ENCODE results near the gene NR2F1. TPM values are rescaled to one million over a fixed set of nuclear protein-coding genes. Genes with fewer than 3 reads are reported as not detected.

NR2F1 gene
- total RNA-seq, 1 experiment from 2014 or later, result not detected

DNA sequence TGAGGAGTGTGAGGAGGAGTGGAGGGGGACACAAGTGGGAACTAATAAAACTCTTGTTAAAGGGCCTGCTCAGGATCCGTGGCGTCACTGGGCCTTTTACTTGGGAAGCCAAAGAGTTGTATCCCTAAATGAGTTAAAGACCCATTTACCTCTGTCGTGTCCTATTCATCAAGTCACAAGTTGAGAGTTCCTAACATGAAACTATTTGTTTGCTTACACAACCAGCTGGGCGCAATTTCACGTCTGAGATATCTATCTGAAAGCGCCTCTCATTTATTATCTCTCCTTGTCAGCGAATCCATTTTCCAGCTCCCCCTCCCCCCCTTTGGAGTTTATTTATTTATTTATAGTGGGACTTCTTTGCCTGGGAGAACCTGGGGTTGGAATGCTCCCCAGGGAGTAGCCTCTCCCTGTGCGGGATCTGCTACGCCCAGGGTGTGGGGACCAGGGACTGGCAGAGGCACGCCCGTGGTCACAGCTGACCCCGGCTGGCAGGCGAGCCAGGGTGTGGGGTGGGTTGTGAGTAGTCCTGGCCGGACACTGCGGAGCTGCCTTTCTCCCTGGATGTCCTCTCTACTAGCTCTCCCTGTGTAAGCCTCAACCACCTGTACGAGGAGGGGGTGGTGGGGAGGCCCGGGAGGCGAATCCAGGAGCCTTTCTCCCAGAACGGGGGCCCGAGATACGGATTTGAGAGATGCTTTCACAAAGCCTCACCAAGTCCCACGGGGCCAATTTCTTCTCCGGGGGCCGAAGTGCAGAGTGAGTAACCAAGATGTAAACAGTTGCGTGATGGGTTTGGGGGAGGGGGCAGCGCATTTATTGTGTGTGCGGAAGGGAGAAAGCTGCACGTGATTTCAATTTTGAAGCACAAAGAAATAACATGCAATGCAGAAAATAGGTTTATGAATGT lies 15.3 kb downstream of the NR2F1 start:
- no CpG with 5 or more reads among the region's 28 CpGs for WGBS (ENCODE audit: extremely low coverage, insufficient read length, low lambda C conversion rate)
- H3K79me1 ChIP-seq (ENCODE audit: insufficient read depth, low read depth, low read length, poor library complexity, severe bottlenecking), result no peaks in the 10 kb centered on the region
- H3K27ac ChIP-seq (ENCODE audit: insufficient read length, low read depth, low read length), result no peak overlapping the region
- Mint-ChIP-seq H3K27ac (no peak overlapping the region), H3K4me3 (no peak overlapping the region), H3K9me3 (peaks cover 2 to 4% of the 10 kb centered on the region in 2 experiments; a peak in 2 of 5 replicates), H3K27me3 (ENCODE audit: low read depth) (no peaks in the 10 kb centered on the region), H3K36me3 (ENCODE audit: insufficient read depth in 1 of 3, low read depth in 3 of 3) (no peaks in the 10 kb centered on the region; a peak in 2 of 7 replicates), H3K4me1 (peaks cover 24 to 52% of the 10 kb centered on the region in 2 experiments)
- no peak overlapping the region for H3K14ac ChIP-seq (ENCODE audit: insufficient read depth, low read length)
- H3K23ac ChIP-seq (ENCODE audit: insufficient read length, low read depth, low read length), result no peak overlapping the region
- no peak overlapping the region for H2BK20ac ChIP-seq (ENCODE audit: low read depth, low read length, poor library complexity, severe bottlenecking)
- H3T11ph ChIP-seq (ENCODE audit: low read length), result no peak overlapping the region
- H3K9me3 ChIP-seq (ENCODE audit: control insufficient read depth, low read depth, low read length), result no peaks in the 10 kb centered on the region
- H3K4me2 ChIP-seq (ENCODE audit: insufficient read depth, insufficient read length, low read length), result no peak overlapping the region
- H2AFZ ChIP-seq (ENCODE audit: low read length), result no peak overlapping the region
- H4K91ac ChIP-seq (ENCODE audit: insufficient read length, low read depth, low read length), result no peak overlapping the region
- DNase-seq, result no peak
- no peak overlapping the region for H3K56ac ChIP-seq (ENCODE audit: insufficient read length, low read depth, low read length)
- no peak overlapping the region for H4K8ac ChIP-seq (replicated peaks; ENCODE audit: insufficient read length, low read depth, low read length)
- H2AK5ac ChIP-seq (ENCODE audit: insufficient read length, low read length), result no peak overlapping the region
- no peak overlapping the region for H2BK120ac ChIP-seq (ENCODE audit: low read depth, low read length, poor library complexity, severe bottlenecking)
- H4K20me1 ChIP-seq (ENCODE audit: control insufficient read depth, insufficient read depth, insufficient read length), result no peaks in the 10 kb centered on the region
- peaks cover 7% of the 10 kb centered on the region for H3K23me2 ChIP-seq (ENCODE audit: insufficient read length, low read depth, low read length, poor library complexity, severe bottlenecking)
- H3K18ac ChIP-seq (ENCODE audit: insufficient read length, low read depth, low read length), result no peak overlapping the region
- H4K5ac ChIP-seq (ENCODE audit: insufficient read length, low read depth, low read length), result no peak overlapping the region
- TF ChIP-seq, protein P1, sequence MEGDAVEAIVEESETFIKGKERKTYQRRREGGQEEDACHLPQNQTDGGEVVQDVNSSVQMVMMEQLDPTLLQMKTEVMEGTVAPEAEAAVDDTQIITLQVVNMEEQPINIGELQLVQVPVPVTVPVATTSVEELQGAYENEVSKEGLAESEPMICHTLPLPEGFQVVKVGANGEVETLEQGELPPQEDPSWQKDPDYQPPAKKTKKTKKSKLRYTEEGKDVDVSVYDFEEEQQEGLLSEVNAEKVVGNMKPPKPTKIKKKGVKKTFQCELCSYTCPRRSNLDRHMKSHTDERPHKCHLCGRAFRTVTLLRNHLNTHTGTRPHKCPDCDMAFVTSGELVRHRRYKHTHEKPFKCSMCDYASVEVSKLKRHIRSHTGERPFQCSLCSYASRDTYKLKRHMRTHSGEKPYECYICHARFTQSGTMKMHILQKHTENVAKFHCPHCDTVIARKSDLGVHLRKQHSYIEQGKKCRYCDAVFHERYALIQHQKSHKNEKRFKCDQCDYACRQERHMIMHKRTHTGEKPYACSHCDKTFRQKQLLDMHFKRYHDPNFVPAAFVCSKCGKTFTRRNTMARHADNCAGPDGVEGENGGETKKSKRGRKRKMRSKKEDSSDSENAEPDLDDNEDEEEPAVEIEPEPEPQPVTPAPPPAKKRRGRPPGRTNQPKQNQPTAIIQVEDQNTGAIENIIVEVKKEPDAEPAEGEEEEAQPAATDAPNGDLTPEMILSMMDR (conservative IDR thresholded peaks at IDR 0.05), result no peak
- no peak overlapping the region for H3K4ac ChIP-seq (ENCODE audit: low read depth, low read length)
- no peaks in the 10 kb centered on the region for H3K79me2 ChIP-seq (ENCODE audit: insufficient read depth, low read length)
- no peaks in the 10 kb centered on the region for H3K4me1 ChIP-seq (ENCODE audit: insufficient read depth, low read length)
- H3K9ac ChIP-seq (ENCODE audit: extremely low read depth, insufficient read length, low read length), result no peak overlapping the region
- no peak overlapping the region for H2BK15ac ChIP-seq (ENCODE audit: low read depth, low read length)
- no peak overlapping the region for H2BK5ac ChIP-seq (ENCODE audit: insufficient read length, low read length)
- no peak overlapping the region for H2BK12ac ChIP-seq (ENCODE audit: insufficient read length, low read depth, low read length)
- peaks cover 96% of the 10 kb centered on the region for H3K27me3 ChIP-seq (ENCODE audit: insufficient read depth, low read length)
